ENCODE results near the gene NPFF. TPM values are rescaled to one million over a fixed set of nuclear protein-coding genes. Genes with fewer than 3 reads are reported as not detected.

Gene NPFF
- total and polyA plus RNA-seq, 2 donors (not counting 3 experiments of a cell fraction or from before 2014, with no cell fraction given) = not detected

DNA sequence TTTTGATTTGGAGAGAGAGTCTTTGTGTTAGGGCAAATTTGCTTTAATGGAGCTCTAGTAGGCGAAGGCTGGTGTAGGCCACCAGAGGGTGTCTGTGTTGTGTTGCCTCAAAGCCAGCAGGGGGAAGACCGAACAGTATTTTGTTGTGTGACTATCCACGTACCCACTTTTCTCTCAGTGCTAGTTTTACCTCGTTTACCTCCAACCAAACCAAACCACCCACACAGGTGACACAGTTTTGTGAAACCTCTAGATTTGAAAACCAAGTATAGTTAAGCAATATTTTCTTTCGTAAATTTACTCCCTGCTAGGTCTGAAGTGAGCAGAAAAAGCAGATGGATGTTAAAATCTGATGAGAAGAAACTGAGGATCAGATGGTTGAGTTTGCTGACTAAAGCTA is 36.3 kb upstream of the NPFF start:
- H3K9me1 ChIP-seq (replicated peaks; ENCODE audit: control insufficient read depth, extremely low read depth, insufficient read depth, low read length) = no peaks in the 10 kb centered on the region
- no peaks in the 10 kb centered on the region for H3K79me2 ChIP-seq (ENCODE audit: control insufficient read depth, insufficient read depth, low read length)
- FAIRE-seq (no peak), DNase-seq (ENCODE audit: low read depth, low spot score) (peak; percentile 78)
- H3K36me3 ChIP-seq (ENCODE audit: control insufficient read depth in 2 of 2, extremely low read depth in 1 of 2, insufficient read depth in 2 of 2, low read length in 2 of 2) = peaks cover 9 to 12% of the 10 kb centered on the region in 2 experiments
- ChIA-PET CTCF (interaction anchor here (0.6 to 6.3 kb wide), 49 partner anchors 9 to 202 kb away, joined by 3 to 213 read pairs (median 7); partner anchors contain the start of genes ATF7 and ATP5MC2), POLR2A (interaction anchor here (1.3 kb wide), 1 partner anchor 132 kb away, joined by 3 read pairs; the partner anchor contains the start of gene ATP5MC2)
- no peaks in the 10 kb centered on the region for H3K9me3 ChIP-seq (replicated peaks; ENCODE audit: control insufficient read depth, insufficient read depth, low read length)
- TF ChIP-seq CTCF (IDR thresholded peaks at IDR 0.05; ENCODE audit: extremely low read depth in 1 of 2, insufficient read depth in 1 of 2, low read depth in 1 of 2, low read length in 2 of 2) = peak; percentile 79 to 91
- TF ChIP-seq FOS (IDR thresholded peaks at IDR 0.05; ENCODE audit: borderline replicate concordance, insufficient read depth, low read length) = no peak
- TF ChIP-seq MYC (IDR thresholded peaks at IDR 0.05; ENCODE audit: low read depth, low read length) = no peak
- no peak for TF ChIP-seq GATA2 (IDR thresholded peaks at IDR 0.05; ENCODE audit: insufficient read depth, insufficient read length, low read depth, low read length)
- dilution Hi-C loops (cut with MboI; ENCODE audit: extremely low pct_ligation_motif_present, low sequenced_read_pairs) = no loop called here
- no peaks in the 10 kb centered on the region for H3K27me3 ChIP-seq (ENCODE audit: control insufficient read depth in 2 of 2, insufficient read depth in 2 of 2, low read length in 2 of 2)
- H3K27ac ChIP-seq (ENCODE audit: insufficient read depth, low read depth, low read length) = peak overlapping the region; percentile 43
- H3K4me2 ChIP-seq (ENCODE audit: insufficient read depth, low read length) = no peak overlapping the region
- BruUV-seq (replicated peaks) = no TSS peak
- peak overlapping the region; percentile 28 for H3K9ac ChIP-seq (replicated peaks; ENCODE audit: extremely low read depth, insufficient read depth, low read length)
- H3K4me1 ChIP-seq (ENCODE audit: control insufficient read depth, extremely low read depth, insufficient read depth, low read length) = peaks cover 8% of the 10 kb centered on the region
- intact Hi-C loops (cut with micrococcal nuclease) = loop anchor here (1.0 to 2.0 kb wide), 5 partner anchors 18 to 203 kb away; partner anchors contain the start of genes ATF7 and ATP5MC2
- peak overlapping the region; percentile 13 for H2AFZ ChIP-seq (ENCODE audit: low read depth, low read length)
- H3K4me3 ChIP-seq (replicated peaks in 1 of 3; ENCODE audit: insufficient read depth in 1 of 3, low read depth in 1 of 3, low read length in 3 of 3) = no peak overlapping the region
- no peaks in the 10 kb centered on the region for H4K20me1 ChIP-seq (replicated peaks; ENCODE audit: control insufficient read depth, extremely low read depth, insufficient read depth, low read length)

- Histone ChIP-seq H3K27ac (ENCODE audit: insufficient read depth, low read depth, low read length) (no peak overlapping the region), H3K4me3 (replicated peaks in 1 of 3; ENCODE audit: insufficient read depth in 1 of 3, low read depth in 1 of 3, low read length in 3 of 3) (no peak overlapping the region), H3K79me2 (ENCODE audit: control insufficient read depth, insufficient read depth, low read length) (no peaks in the 10 kb centered on the region), H3K4me2 (ENCODE audit: insufficient read depth, low read length) (no peak overlapping the region), H3K36me3 (ENCODE audit: control insufficient read depth in 2 of 2, extremely low read depth in 1 of 2, insufficient read depth in 2 of 2, low read length in 2 of 2) (peaks cover 9 to 20% of the 10 kb centered on the region in 2 experiments), H4K20me1 (replicated peaks; ENCODE audit: control insufficient read depth, extremely low read depth, insufficient read depth, low read length) (no peaks in the 10 kb centered on the region), H3K4me1 (ENCODE audit: control insufficient read depth, extremely low read depth, insufficient read depth, low read length) (peaks cover 8% of the 10 kb centered on the region), H2AFZ (ENCODE audit: low read depth, low read length) (no peak overlapping the region), H3K27me3 (ENCODE audit: control insufficient read depth in 2 of 2, insufficient read depth in 2 of 2, low read length in 2 of 2) (no peaks in the 10 kb centered on the region), H3K9me1 (replicated peaks; ENCODE audit: control insufficient read depth, extremely low read depth, insufficient read depth, low read length) (no peaks in the 10 kb centered on the region), H3K9me3 (replicated peaks; ENCODE audit: control insufficient read depth, insufficient read depth, low read length) (no peaks in the 10 kb centered on the region), H3K9ac (replicated peaks; ENCODE audit: extremely low read depth, insufficient read depth, low read length) (no peak overlapping the region)
- dilution Hi-C loops (cut with MboI; ENCODE audit: extremely low pct_ligation_motif_present, low sequenced_read_pairs) = no loop called here
- ChIA-PET CTCF (interaction anchor here (1.0 to 1.7 kb wide), 4 partner anchors 22 to 136 kb away, joined by 3 to 13 read pairs (median 5); partner anchors contain the start of gene ATP5MC2), POLR2A (no interaction called here)
- DNase-seq (ENCODE audit: low read depth, low spot score) = no peak
- intact Hi-C loops (cut with micrococcal nuclease) = no loop called here
- BruUV-seq (replicated peaks) = no TSS peak
- TF ChIP-seq CTCF (IDR thresholded peaks at IDR 0.05; ENCODE audit: extremely low read depth in 1 of 2, insufficient read depth in 1 of 2, low read depth in 1 of 2, low read length in 2 of 2) (no peak), EZH2 (IDR thresholded peaks at IDR 0.05; ENCODE audit: borderline replicate concordance, low read depth, low read length, severe bottlenecking) (no peak), GATA2 (IDR thresholded peaks at IDR 0.05; ENCODE audit: insufficient read depth, insufficient read length, low read depth, low read length) (no peak), POLR2AphosphoS5 (IDR thresholded peaks at IDR 0.05; ENCODE audit: insufficient read depth, low read depth, low read length) (no peak), POLR2A (IDR thresholded peaks at IDR 0.05; ENCODE audit: low read depth, low read length) (no peak), JUN (IDR thresholded peaks at IDR 0.05; ENCODE audit: borderline replicate concordance, insufficient read depth, insufficient read length, low read depth) (no peak), MYC (IDR thresholded peaks at IDR 0.05; ENCODE audit: low read depth, low read length) (no peak), FOS (IDR thresholded peaks at IDR 0.05; ENCODE audit: borderline replicate concordance, insufficient read depth, low read length) (no peak)
- TF ChIP-seq, protein P1, sequence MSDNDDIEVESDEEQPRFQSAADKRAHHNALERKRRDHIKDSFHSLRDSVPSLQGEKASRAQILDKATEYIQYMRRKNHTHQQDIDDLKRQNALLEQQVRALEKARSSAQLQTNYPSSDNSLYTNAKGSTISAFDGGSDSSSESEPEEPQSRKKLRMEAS (IDR thresholded peaks at IDR 0.05; ENCODE audit: insufficient read depth, insufficient read length) = no peak
- no peak for FAIRE-seq
Observed at GRCh38 chr12:53539526-53539925, 32.2 kb upstream of the NPFF start.

All from endothelial cell of umbilical vein (primary cell).